T follicular helper cell (primary cell): ENCODE data around the gene POLR2M.

Source experiments
- DNase-seq: peaks from one replicate; pipeline ENCODE4 v3.0.0-alpha.2; 2020; ENCODE audit warnings: low read depth

POLR2M gene

DNA sequence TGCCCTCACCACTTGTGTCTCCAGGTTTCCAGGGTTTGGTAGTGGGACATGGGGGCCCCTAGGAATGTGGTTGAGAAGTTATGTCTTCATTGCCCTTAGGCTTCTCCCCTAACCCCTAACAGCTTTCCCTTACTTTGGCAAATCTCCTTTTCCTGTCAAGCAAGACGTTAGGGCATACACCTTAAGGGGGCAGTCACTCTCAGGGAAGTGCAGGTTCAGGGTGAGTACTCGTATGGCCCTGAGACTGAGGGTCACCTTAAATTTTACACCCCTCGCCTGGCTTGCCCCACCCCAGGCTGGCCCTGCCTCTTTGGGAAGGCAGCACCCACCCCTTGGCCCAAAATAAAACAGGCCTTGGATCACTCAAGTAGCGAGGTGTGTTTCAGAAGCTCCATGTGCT lies 33.5 kb downstream of the POLR2M start:
- DNase-seq = no peak

GRCh38 chr15:57741089-57741488 lies 34.6 kb downstream of the POLR2M start:
- DNase-seq = no peak

GRCh38 chr15:57743424-57743823 lies 36.9 kb downstream of the POLR2M start:
- no peak for DNase-seq

DNA sequence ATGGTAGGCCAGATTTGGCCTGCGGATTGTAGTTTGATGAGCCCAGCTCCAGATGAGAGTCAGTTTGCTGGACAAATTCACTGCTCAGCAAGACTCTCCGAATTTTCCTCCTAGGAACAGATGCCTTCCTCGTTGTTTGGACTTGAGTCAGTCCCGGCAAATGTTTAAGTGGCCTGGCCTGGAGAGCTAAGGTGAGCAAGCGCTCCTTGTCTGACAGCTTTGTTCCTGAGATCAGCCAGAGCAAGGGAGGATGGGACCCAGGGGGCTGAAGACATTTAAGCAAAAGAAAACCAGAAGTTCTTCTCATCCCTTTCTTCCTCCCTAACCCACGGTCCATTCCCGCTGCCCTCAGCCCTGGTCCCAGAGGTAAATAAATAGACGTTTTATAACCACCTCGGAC lies 40.3 kb downstream of the POLR2M start:
- no peak for DNase-seq

GRCh38 chr15:57747206-57747896 lies 40.8 kb downstream of the POLR2M start:
- no peak for DNase-seq

- DNase-seq = no peak
Observed at GRCh38 chr15:57751177-57751800, 44.8 kb downstream of the POLR2M start.

GRCh38 chr15:57752436-57752835 lies 45.9 kb downstream of the POLR2M start:
- DNase-seq = no peak

DNA sequence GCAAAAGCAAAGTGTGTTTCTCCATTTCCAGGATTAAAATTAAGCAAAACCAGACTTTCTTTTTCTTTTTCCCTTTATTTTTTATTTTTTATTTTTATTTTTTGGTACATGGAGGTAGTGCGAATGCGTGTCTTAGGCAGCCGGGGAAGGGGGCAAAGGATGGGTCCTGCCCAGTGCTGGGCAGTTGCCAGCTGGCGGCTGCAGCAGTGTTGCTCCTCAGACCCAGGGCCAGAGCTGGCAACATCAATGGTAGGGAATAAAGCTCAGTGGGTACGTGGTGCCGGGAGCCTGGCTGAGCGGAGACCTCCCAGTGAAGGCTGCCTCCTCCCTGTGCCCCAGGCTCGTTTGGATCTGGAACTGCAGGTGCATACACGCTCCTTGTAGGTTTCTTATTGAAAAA lies 46.3 kb downstream of the POLR2M start:
- DNase-seq = no peak

GRCh38 chr15:57756466-57756865 lies 50.0 kb downstream of the POLR2M start:
- DNase-seq = no peak

DNA sequence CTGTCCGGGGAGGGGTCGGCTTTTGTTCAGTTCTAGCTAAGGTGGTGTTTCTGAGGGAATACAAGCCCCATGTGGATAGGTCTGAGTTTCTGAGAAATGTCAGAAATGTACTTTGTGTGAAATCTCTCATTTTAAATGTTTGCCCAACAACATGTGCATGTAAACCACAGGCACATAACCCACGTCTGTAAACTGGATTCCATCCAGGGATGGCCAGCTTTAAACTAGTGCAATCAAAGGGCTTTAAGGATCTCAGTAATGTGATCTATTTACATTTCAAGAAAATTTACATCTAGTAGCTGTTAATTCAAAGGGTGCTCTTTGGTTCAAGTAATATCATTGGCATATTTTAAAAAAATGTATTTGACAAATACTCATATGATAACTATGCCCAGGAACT lies 52.0 kb downstream of the POLR2M start:
- DNase-seq = no peak

DNA sequence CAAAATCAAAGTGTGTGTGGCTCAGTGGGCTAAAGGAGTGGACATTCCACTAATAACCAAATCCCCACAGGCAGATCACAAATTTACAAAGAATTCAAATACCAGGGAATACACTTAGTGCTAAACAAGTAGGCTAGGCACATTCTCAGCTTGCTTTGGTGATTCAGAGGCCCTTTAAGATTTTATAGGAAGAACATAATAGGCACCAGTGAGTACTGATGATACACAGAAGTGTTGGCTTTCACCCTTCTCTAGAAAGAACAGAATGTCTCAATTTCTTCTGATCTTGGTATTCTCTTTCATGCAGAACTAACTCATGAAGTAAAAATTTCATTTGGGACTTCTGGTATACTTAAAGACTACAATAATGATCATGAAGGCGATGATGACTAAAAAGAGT lies 55.0 kb downstream of the POLR2M start:
- DNase-seq = no peak

DNA sequence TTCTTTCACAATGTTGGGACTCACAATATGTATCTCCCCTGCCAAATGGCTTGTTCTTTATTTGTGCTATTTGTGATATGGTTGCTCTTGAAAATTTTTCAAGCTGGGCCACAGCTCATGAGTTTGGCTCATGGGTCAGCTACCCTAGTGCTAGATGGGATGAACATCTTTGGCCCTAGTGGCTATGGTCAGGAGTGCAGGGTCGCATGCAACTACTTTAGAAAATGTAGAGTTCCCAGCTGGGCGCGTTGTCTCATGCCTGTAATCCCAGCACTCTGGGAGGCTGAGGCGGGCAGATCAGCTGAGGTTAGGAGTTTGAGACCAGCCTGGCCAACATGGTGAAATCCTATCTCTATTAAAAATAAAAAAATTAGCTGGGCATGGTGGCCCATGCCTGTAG lies 55.8 kb downstream of the POLR2M start:
- DNase-seq = no peak

GRCh38 chr15:57763176-57763964 lies 56.9 kb downstream of the POLR2M start:
- no peak for DNase-seq
